ENCODE results near the gene TSPEAR.

TSPEAR gene

DNA sequence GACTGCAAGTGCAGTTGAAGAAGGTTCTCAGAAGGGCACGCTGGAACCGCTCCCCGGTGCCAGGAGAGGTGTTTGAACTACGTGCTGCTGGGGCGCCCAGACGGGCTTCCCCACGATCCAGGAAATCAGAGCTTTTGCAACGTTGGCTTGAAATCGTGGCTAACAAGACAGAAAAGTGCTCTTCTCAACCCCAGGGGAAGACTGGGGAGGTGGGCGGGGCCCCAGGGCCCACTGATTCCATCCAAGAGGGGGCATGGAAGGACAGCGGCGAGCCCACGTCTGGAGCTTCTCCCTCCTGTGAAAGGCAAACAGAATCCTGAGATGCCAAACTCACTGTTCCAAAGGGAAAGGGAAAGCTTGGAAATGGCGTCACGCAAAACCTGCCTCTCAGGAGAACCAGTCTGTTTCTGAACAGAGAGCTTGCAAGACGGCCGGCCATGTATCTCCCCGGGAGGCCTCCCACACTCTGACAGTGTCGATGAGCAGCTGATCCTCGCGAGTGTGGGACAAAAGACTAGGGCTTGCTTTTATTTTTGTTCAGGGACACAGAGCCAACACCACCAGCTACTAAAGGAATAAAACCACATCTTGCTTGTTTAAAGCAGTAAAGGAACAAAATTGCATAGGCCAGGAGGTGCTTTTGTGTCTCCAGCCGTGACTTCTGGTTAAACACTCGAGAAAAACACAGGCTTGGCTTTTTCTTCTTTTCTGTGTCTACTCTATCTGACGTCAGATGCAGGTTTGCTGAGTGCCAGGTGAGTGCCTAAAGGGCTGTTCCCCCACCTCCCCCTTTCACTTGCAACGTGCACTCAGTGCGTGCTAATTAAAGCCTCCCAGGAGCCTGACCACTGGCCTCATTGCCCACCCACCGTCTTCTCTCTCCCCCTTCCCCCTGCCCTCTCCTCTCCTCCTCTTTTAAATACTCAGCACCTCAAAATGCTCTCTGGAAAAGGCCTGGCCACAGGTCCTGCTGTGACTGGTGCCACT is 214.5 kb downstream of the TSPEAR start:
- no peak for DNase-seq

DNA sequence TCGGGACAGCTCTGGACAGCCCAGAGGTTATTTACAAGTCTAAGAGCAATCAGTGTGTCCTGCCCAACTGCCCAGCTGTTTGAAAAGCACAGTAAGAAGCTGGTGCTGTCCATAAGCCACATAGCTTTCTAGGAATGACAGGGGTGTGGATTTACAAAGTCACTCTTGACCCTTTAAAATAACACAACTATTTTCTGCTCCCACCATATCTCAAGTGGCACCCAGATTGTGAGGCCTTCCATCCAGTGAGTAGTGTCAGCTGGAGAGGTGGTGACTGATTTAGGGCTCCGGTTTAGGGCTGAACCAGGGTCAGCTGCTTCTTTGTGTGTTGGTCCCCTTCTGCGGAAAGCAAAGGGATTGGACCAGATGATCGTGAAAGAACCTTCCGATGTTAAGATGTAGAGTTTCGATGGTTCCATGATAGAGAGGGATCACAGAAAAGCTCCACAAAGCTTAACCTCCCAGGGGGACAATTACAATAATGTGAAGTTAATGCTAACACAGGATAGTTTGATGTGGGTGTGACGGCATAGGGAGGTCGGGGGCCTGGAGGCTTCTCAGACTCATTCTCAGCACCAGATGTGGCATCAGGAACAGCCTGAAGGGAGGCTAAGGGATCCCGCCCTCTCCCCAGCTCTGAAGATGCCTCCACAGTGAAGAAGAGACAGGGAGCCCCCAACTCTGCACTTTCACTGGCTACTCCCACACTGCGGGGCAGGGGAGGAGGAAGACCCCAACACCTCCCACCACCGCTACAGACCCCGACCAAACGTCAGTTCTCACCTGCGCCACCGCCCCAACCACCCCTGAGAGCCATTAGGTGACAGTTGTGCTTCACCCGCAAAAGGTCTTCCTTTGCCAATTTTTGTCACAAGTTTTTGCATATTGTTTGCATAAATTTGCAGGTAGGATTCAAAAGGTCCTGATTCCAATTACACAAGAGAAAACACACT is 215.5 kb downstream of the TSPEAR start:
- no peak for DNase-seq

DNA sequence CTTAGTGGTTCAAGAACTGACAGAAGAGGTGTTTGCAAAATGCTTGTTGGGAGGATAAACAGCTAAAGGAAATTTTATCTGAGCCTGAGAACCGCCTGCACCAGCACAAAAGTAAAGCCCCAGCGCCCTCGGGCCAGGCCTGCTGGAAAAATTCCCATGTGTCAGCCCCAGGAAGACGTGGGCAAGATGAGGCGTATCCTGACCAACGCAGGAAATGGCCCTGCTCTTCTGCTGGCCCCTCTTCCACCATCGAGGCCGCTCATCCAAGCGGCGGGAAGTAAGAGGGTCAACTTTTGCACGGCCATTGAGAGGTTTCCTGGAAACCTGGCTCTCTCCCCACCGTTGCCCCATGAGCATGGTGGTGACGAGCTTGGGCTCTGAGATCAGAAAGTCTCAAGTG is 216.4 kb downstream of the TSPEAR start:
- DNase-seq: no peak

DNA sequence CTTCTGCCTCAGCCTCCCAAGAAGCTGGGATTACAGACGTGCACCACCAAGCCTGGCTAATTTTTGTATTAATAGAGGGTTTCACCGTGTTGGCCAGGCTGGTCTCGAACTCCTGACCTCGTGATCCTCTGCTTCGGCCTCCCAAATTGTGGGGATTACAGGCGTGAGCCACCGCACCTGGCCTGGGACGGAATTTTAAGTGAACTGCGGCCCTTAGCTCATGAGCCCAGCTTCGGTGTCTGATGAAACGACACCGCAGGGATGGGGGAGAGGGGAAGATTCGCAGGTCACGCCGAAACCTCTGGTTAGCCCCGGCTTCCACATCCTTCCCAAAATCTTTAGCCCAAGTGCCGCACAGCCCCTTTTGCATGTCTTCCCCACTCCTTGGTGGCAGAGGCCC is 217.0 kb downstream of the TSPEAR start:
- DNase-seq: no peak

DNA sequence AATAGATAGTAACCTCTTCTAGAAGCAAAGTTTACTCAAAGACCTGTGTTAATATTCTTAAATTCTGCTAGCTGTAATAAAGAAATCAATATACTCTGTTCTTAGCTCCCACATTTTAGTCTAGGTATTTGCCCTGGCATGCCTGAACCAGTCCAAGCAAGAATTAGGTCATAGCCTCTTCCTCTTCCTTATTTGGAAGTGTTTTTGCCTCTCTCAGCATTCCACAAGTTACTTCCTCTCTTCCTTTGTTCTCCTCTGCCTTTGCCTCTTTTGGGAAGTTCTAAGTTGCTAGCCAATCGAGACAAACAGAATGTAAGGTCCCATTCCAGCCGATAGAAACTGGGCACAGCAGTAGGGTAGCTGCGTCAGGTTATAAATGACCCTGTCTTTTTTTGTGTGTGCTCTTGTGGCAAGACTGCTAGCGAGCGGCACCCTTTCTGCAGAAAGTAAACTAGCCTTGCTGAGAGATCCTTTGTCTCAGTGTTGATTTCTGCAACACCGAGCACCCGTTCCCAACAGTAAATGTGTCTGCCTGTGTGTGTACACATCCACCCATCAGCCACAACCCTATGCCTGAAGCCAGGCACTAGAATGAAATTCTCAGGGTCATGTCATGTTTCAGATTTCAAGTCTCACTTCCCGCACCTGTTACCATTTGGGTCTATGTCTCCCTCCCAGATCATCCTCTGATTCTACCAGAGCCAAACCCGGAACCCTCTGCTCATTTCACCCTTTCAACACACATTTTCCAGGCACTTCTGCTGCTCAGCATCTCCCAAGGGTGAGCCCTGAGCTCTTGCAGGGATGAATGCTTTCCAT is 218.6 kb downstream of the TSPEAR start:
- DNase-seq: no peak

DNA sequence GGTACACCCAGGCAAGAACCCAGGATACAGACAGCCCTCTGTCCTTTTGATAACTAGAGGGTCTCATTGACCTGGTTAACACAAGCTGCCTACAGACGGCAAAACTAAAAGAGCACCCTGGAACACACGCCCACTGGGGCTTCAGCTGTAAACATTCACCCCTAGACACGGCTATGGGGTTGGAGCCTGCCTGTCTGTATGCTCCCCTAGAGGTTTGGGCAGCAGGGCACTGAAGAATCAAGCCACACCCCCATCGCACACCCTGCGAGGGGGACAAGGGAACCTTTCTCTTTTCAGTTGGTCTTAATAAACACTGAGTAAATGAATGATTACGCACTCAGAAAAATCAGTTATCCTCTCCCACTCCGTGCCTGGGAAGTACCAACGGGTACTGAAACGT is 220.6 kb downstream of the TSPEAR start:
- DNase-seq: no peak

DNA sequence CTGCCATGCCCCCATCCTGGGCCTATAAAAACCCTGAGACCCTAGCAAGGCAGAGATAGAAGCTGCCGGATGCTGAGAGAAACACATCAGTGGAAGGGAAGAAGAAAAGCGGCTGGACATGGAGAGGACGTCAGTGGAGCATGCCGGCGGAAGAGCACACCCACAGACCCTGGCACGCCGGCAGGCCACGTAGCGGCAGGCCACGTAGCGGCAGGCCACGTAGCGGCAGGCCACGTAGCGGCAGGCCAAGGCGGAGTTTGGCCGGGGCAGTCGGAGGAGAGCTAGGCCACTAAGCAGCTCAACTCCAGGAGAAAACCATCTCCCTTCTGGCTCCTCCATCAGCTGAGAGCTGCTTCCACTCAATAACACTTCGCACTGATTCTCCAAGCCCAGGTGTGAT is 221.0 kb downstream of the TSPEAR start:
- DNase-seq: no peak

DNA sequence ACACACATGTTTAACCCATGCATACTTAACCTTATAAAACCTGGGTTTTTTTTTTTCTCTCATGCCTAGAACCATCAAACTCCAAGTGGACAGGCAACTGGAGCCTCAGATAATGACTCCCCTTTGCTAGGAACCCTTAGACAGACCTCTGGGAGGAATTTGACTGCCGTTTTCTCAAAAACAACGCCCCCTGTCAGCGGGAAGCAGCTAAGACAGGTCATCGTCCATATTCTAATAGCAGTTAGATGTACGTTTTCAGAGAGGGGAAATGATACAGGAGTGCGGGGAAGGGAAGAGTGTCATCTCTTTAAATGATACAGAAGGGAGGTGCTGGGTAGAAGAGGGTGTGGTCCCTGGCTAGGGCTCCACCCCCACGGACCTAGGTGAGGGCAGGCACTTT is 221.4 kb downstream of the TSPEAR start:
- no peak for DNase-seq

DNA sequence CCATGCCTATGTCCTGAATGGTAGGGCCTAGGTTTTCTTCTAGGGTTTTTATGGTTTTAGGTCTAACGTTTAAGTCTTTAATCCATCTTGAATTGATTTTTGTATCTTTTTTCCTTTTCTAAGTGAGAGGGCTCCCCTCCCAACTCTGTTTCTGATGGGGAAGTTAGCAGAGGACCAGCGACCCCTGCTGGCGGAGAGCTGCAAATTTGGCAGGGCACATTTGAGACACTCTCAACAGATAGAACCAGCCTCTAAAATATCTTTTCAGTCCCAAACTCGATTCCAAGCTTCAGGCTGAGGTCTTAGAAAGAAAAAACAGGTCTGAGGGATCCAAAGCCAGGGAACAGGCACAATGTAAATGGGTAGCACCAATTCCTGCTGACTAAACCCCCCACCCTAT is 223.5 kb downstream of the TSPEAR start:
- DNase-seq: peak; percentile 82

DNA sequence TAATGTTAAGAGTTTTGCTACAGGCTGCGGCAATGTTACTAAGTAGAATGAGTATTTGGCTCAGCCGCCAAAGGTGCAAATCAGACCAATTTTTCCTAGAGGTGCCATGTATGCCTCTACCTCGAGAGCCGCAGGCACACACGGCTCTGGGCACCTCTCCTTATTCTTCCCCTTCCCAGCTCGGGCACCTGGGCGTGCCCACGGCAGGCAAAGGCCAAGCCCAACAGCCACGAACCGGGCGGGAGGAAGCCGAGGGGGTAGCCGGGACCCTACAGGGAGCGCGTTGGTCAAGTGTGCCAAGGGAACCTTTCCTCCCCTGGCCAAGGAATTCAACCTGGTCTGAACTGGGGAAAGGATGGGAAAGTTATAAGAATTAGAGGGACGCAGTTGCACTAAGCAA is 225.1 kb downstream of the TSPEAR start:
- DNase-seq: no peak

DNA sequence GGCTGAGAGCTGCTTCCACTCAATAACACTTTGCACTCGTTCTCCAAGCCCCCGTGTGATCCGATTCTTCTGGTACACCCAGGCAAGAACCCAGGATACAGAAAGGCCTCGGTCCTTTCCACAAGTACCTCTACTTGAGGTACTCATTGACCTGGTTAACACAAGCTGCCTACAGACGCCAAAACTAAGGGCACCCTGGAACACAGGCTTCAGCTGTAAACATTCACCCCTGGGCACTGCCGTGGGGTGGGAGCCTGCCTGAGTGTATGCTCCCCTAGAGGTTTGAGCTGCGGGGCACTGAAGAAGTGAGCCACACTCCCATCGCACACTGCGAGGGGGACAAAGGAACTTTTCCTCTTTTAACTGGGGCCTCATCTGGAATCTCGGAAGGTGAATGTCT is 225.6 kb downstream of the TSPEAR start:
- no peak for DNase-seq

DNA sequence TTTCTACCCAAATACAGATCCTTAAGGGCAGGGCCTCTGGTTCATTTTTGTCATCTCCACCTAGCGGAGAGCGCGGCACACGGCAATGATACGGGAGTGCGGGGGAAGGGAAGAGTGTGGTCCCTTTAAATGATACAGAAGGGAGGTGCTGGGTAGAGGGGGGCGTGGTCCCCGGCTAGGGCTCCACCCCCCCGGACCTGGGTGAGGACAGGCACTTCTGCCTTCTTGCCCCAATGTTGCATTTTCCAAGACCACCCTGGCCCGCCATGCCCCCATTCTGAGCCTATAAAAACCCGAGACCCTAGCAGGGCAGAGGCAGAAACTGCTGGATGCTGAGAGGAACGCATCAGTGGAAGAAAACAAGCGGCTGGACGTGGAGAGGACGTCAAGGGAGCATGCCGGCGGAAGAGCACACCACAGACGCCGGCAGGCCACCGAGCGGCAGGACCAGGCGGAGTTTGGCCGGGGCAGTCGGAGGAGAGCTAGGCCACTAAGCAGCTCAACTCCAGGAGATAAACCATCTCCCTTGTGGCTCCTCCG is 226.0 kb downstream of the TSPEAR start:
- DNase-seq: peak; percentile 71

DNA sequence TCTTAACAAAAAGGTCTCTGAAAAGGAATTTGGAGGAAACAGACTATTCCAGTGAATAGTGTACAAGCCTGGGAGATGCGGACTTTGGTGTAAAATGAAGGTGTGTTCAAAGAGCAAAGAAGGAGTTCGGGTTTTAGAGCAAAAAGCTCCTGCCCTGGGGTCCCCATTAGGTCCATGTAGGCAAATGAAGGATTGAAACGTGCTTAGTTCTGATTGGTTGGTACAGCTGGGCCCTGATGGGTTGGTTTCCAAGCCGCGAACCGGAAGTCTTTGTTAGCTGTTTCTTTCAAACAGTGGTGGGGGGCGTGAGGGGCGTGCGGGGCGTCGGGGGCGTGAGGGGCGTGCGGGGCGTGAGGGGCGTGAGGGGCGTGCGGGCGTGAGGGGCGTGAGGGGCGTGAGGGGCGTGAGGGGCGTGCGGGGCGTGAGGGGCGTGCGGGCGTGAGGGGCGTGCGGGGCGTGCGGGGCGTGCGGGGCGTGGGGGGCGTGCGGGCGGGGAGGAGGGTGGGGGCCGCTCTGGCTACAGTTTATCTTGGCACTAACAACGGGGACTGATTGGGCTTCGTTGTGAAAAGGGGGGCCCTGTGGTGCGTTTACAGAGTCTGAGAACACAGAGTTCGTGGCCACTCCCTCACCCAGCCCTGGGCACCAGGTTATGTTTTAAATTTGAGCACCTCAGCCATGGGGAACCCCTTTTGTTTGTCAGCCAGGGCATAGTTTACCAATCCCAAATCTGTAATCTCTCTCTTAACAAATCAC is 226.7 kb downstream of the TSPEAR start:
- no peak for DNase-seq

DNA sequence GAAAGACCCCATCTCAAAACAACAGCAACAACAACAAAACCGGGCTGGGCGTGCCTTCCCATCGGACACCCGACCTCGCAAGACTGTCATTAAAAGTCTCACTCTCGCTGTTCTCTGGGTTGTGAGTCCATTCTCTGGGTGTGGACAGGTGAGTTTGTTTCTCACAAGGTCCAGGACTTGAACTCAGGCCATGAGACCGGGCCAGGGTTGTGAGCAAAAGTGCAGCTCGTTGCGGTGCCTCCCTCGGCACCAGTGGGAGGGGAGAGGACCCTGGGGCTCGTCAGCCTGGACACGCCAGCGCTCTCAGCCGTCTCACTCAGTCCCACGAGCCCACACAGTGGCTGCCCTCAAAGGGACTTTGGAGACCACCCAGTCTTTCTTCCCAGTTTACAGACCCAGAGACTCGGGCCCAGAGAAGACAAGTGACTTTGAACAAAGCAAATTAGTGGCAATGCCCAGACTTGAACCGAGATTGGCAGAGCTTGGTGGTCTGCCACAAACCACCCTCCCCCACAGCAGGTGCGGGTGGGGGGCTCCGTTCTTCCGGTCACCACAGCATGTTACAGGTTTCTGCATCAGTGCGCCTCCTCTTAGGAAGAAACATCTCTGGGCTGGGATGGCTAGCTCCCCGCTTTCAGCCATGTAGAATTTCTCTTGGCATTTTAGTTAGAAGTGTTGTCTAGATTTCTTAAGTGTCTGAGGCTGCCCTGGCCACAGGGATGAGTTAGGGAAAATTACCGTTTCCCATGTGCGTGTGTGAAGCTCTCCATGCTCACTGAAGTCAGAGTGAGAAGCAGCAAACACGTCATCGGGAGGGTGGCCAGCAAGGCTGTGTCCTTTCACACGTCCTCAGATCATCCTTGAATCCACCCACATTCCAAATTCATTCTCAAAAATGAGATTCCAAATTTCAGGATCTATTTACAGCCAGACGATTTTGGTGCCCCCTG is 227.8 kb downstream of the TSPEAR start:
- DNase-seq: no peak

DNA sequence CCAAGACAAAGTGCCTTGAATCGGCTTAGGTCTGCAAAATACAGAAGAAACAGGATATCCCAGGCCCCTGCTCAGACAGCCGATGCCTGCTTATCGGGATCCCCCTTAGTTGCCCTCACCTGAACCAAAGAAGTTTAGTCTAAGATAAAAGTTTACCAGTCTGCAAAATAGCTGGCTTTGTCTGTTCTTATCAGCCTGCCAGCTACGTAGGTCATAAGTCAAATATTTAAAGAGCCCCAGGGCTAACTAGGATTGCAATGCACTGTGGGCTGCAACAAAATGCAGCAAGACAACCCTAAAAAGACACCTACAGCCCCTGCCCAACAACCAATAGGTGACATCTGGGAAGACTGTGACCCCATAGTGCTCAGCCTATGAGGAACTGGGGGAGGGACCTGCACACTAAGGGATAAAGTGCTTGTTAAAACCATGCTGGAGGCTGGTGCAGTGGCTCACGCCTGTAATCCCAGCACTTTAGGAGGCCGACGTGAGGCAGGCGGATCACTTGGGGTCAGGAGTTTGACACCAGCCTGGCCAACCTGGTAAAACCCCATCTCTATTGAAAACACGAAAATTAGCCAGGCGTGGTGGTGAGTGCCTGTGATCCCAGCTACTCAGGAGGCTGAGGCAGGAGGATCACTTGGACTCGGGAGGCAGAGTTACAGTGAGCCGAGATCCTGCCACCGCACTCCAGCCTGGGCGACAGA is 228.6 kb downstream of the TSPEAR start:
- no peak for DNase-seq

DNA sequence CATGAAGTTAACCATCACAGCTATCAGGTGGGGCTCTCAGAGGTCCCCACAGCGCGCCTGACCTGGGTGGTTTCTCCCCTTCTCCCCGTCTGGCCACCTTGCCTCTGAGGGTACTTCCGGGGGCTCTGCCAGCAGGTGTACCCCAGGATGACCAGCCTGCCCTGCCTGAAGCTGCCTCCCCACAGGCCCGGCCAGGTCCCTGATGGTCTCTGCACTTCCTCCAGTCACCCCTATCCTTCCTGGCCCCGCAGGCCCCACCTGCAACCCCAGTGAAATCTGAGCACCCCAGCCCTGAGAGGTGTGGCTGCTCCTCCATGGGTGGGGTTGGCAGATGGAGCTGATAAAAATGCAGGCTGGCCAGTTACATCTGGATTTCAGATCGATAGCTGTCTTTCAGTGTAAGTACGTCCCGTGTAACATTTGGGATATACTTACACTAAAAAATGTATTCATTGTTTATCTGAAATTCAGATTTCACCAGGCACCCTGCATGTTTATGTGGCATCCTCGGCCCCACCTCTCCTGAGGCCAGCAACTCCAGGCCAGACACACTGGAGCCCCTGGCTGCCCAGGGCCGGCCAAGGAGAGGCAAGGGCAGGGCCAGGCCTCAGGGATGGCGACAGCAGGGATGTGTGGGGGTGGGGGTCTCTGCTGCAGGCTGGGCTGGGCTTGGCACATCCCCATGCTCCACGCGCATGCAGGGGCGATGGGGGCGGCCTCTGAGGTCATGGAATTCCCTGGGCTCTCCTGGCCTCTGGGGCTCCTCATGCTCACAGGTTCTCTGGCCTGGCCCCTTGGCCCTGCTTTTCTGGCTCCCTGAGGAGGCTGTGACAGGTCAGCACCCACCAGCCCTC is 230.9 kb downstream of the TSPEAR start:
- no peak for DNase-seq

DNA sequence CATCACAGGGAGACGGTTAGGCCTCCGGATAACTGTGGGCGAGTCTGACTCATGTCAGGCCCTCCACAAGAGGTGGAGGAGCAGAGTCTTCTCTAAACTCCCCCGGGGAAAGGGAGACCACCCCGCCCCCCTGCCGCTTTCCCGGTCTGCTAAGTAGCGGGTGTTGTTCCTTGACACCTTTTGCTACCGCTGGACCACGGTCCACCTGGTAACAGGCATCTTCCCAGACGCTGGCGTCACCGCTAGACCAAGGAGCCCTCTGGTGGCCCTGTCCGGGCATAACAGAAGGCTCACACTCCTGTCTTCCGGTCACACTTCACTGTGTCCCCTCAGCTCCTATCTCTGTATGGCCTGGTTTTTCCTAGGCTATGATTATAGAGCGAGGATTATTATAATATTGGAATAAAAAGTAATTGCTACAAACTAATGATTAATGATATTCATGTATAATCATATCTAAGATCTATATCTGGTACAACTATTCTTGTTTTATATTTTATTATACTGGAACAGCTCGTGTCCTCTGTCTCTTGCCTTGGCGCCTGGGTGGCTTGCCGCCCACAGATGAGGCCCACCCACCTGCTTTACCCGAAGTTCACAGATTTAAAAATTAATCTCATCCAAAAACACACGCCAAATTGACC is 231.7 kb downstream of the TSPEAR start:
- DNase-seq: peak; percentile 71

DNA sequence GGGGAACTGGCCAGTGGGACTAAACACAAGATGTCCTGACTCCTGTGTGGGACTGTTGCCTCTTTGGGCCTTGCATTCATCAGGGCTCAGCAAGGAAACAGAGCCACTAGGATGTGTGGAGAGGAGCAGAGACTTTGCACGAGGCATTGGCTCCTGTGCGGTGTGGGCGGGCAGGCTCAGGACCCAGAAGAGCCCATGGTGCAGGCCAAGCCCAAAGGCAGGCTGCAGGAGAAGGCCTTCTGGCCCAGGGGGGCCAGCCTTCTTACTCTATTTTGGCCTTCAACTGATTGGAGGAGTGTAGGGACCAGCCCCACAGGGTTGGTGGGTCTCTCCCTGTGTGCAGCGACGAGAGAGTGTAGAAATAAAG is 232.6 kb downstream of the TSPEAR start:
- DNase-seq: no peak

Data from stimulated activated CD8-positive, alpha-beta memory T cell treated with anti-CD3 and anti-CD28 coated beads, Interleukin-4, amount 100 ng/mL, for 48 hours (primary cell).